Measurements from ENCODE around the gene SLC24A4.

The SLC24A4 gene

GRCh38 chr14:92493024-92493423 is 170.1 kb downstream of the SLC24A4 start:
- no peak for DNase-seq (ENCODE audit: extremely low read depth in 1 of 2, low read depth in 1 of 2)

- DNase-seq (ENCODE audit: extremely low read depth in 1 of 2, low read depth in 1 of 2) = no peak
Observed at GRCh38 chr14:92493492-92493891, 170.5 kb downstream of the SLC24A4 start.

- no peak for DNase-seq (ENCODE audit: extremely low read depth in 1 of 2, low read depth in 1 of 2)
Observed at GRCh38 chr14:92494512-92494911, 171.5 kb downstream of the SLC24A4 start.

DNA sequence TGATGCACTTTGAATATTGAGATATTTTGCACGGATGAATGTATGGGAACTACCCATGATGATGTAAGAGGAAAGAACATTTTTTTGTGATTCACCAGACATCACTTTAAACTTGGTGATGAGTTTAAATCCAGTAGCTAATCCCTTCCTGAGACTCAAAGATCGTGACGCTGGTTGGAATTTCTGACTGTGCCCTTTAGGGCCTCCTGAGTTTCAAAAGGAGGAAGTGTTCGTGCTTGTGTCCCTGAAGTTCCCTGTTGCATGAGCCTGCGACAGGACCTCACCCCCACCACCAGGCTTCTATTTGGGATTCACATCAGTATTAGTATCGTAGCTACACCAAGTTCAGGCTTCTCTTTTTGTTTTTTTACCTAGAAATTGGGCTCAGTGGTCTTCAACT is 172.1 kb downstream of the SLC24A4 start:
- DNase-seq (ENCODE audit: extremely low read depth in 1 of 2, low read depth in 1 of 2) = no peak

- DNase-seq (ENCODE audit: extremely low read depth in 1 of 2, low read depth in 1 of 2) = no peak
Observed at GRCh38 chr14:92496191-92496857, 173.4 kb downstream of the SLC24A4 start.

DNA sequence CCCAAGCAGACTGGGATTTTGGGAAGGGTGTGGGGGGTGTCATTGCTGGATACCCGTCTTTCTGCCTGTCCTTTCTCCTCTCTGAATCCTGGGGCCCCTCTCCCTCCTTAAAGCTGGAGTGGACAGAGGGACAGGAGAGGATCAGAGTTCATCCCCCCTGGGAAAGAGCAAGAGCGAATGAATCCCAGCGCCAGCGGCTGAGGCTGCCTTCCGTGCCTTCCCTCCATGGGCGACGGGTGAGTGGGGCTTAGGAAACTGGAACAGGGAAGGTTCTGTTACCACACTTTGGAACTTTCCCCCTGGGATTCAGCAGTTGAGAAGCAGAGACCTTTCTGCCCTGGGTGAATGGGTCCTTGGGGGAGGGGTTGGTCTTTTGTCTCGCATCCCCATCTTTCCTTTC is 174.4 kb downstream of the SLC24A4 start:
- no peak for DNase-seq (ENCODE audit: extremely low read depth in 1 of 2, low read depth in 1 of 2)

GRCh38 chr14:92499234-92499633 is 176.3 kb downstream of the SLC24A4 start:
- no peak for DNase-seq (ENCODE audit: extremely low read depth in 1 of 2, low read depth in 1 of 2)

DNA sequence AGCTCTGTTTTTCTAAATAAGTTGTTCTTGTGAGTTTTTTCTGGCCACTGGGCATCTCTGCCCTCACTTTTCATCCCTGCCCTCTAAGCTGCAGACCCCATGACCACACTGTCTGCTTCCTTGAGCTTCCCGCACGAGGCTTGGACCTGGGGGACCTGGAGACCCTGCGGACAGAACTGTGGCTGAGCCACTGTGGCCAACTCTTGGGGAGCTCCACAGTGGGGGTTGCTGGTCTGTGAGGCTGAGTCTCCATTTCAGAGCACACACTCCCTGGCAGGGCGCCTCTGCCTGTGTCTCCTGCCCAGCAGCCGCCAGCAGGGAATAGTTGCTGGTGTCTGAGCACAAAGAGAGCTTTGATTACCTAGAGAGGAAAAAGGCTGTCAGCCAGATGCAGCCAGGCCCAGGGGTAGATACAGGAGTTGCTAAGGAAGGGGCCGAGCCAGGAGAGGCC is 177.6 kb downstream of the SLC24A4 start:
- DNase-seq (ENCODE audit: extremely low read depth in 1 of 2, low read depth in 1 of 2) = no peak

DNA sequence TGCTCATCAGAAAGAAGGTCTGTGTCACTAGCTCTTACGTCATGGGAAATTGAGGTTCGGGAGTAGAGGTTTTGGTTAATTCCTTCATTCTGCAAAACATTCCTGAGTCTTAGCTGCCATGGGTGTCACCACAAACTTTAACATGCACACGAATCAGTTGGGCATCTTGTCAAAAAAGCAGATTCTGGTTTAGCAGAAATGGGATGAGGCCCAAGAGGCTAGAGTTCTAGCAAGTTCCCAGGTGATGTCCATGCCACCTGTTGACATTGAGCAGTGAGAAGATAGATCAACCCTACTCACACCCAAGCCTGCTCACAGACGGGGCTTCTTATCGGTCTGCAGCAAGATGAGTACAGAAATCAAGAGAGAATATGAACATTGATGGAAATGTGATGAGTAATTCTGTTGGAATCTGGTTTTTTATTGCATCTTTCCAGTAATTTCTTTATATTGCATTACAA is 179.0 kb downstream of the SLC24A4 start:
- DNase-seq (ENCODE audit: extremely low read depth in 1 of 2, low read depth in 1 of 2) = no peak

DNA sequence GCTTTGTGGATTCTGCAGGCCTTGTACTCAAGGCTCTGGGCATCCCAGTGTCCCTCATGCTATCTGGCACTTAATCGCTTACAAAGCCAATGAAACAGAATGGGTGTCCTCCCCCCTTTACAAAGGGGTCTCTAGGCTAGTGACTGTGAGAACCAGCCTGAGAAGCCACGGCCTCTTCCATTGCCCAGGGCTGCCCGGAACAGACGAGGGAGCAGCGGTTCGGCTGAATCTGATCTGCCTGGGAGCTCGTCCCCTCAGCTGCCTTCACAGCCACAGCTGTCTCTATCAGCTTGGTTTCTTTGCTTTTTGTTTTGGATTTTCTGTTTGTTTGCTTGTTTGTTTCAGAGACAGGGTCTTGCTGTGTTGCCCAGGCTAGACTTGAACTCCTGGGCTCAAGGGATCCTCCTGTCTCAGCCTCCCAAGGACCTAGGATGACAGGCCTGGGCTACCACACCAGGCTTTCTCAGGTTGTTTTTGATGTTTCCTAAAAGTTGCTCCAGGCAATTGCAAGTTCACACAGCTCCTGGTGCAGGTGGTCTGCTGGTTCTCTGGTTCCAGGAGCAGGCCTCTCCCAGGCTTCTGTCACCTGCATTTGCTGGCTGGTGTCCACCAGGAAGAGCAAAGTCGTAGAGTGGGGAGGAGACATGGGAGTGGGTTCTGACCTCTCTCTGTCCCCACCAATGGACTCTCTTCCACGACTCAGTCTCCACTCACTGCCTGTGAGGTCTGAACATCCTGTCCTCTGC is 179.7 kb downstream of the SLC24A4 start:
- DNase-seq (ENCODE audit: extremely low read depth in 1 of 2, low read depth in 1 of 2) = no peak

DNA sequence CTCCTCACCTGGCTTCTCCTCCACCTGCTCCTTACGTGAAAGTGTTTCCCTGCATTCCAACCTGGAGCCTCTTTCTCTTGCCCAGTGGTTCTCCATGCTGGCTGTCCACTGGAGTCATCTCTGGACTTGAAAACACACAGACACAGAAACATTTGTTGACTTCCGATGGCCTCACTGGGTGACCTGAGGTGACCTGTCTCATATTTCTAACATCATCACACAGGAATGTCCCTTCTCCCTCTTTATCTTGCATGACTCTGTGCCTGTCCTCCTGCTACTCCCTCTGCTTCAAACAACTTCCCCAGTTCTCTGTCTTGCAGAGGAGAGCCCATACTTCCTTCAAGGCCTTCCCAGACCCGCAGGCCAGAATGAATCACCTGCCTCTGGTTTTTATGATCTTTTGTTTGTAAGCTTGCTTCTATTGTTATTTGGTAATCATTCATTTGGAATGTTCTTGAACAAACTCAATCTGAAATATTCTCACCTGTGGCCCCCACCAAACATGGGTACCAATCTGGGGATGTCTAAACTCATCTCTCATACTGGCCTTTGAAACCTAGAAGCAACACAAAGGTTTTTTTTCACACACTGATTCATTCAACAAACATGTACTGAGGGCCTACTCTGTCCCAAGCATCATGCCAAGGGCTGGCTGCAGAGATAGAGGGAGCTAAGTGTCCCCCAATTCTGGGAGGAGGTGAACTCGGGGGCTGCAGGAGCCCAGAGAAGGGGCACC is 181.0 kb downstream of the SLC24A4 start:
- DNase-seq (ENCODE audit: extremely low read depth in 1 of 2, low read depth in 1 of 2) = no peak

GRCh38 chr14:92505826-92506225 is 182.9 kb downstream of the SLC24A4 start:
- DNase-seq (ENCODE audit: extremely low read depth in 1 of 2, low read depth in 1 of 2) = no peak

DNA sequence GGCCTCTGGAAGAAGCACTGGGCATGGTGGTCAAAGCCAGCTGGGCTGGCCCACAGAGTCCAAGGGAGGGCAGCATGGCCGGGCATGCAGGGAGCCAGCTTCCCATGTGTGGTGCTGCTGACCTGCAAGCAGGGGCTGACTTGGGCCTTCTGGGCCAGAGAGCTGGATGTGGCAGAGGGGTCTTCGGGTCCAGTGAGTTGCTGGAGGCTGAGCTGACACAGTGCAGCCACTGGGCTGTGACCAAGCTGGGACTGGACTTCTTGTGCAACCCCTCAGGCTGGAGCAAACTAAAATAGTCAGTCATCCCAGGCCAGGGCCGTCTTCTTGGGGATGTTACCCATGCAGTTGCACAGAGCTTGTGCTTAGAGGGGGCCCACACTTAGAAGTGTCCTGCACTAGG is 183.3 kb downstream of the SLC24A4 start:
- no peak for DNase-seq (ENCODE audit: extremely low read depth in 1 of 2, low read depth in 1 of 2)

DNA sequence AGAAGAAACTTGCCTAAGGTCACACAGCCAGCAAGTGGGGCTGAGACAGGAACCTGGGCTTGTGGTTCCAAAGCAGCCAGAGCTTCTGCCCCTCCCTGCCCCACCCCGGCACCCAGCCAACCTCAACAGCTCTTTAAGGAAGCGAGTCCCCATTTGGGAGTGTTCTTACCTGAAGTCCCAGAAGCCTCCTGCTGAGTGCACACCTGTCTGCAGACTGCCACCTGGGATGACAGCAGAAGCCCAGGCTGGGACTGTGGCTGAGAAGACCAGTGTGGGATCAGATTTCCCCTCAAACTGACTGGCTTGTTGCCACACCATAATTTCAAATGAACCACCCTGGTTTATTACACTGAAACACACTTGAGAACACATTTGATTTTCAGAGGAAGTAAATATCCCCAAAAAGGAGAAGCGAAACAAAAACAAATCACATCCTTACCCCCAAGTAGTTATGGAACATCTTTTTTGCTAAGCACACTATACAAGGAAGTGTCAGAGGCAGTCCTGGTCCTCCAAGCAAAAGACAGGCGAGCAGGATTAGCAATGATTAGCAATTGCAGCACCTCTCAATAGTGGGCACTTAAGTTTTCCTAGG is 184.3 kb downstream of the SLC24A4 start:
- DNase-seq (ENCODE audit: extremely low read depth in 1 of 2, low read depth in 1 of 2) = no peak

- DNase-seq (ENCODE audit: extremely low read depth in 1 of 2, low read depth in 1 of 2) = no peak
Observed at GRCh38 chr14:92510972-92511371, 188.0 kb downstream of the SLC24A4 start.

GRCh38 chr14:92511453-92512238 is 188.7 kb downstream of the SLC24A4 start:
- no peak for DNase-seq (ENCODE audit: extremely low read depth in 1 of 2, low read depth in 1 of 2)

DNA sequence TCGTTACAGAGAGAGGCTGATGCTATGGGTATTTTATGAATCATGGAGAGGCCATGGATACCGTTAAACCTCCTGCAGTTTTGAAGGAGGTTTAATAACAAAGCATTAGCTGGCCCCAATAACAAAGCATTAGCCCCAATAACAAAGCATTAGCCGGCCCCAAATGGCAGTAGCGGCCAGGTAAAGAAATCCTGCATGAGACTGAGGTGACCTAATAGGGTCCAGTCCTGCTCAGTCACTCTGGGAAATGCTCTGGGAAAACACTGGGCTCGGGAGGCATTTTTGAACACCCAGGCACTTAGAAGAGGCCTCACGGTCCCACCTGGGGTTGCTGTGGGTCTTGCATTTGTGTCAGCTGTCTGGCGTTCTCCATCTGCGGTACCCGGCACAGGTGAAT is 189.8 kb downstream of the SLC24A4 start:
- DNase-seq (ENCODE audit: extremely low read depth in 1 of 2, low read depth in 1 of 2) = no peak

- DNase-seq (ENCODE audit: extremely low read depth in 1 of 2, low read depth in 1 of 2) = no peak
Observed at GRCh38 chr14:92513204-92513965, 190.4 kb downstream of the SLC24A4 start, which contains the start of gene RIN3. Gene RIN3, plus strand, starts transcription at chr14:92513781. Its CDS starts 152 bp downstream, at chr14:92513933.

DNA sequence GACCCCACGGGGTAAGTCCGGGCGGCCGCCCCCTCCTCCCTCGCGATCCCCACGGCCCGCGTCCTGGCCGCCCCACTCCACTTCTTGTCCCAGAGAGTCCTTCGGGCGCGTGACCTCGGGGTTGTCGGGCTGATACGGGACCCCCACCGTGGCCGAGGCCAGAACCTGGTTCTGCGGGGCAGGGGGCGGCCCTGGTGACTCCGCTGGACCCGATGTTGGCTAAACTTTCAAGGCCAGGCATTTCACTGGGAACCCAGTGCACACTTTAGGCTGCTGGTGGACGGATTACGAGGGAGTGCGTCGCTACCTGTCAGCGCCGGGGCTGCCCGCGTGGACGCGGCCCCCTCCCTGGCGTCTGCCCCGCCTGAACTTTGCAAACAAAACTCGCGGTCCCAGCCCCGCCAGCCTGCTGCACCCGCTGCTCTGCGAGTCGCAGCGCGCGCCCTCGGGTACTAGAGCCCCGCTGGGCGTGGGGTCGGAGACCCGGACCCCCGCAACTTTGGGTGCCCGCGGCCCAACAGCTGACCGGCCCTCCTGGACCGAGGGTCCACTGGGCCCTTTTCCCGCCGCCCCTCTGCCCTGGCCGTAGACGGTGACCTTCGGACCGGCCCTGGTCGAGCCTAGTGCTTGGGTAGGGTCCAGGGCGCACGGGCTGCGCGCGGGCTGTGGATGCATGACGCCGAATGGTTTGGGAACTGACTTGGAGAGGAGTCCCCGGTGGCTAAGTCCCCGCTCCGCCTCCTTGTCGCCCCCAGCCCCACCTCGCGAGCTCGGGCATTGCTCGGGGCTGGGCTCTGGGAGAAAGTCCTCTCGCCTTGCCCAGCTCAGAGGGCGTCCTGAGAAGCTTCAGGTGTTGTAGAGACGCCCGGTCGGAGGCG is 191.2 kb downstream of the SLC24A4 start:
- DNase-seq (ENCODE audit: extremely low read depth in 1 of 2, low read depth in 1 of 2) = no peak
